ENCODE measurements around the gene OSBPL6. TPM values are rescaled to one million over a fixed set of nuclear protein-coding genes. Genes with fewer than 3 reads are reported as not detected.

OSBPL6 gene
- total RNA-seq, 1 donor from 2014 or later: 7.9 TPM

- H3K4me3 ChIP-seq: no peak overlapping the region
- H3K27me3 ChIP-seq (ENCODE audit: low read depth): no peaks in the 10 kb centered on the region
- TF ChIP-seq CTCF (IDR thresholded peaks at IDR 0.05): no peak
- no peak for ATAC-seq
- no peak for DNase-seq
- no peaks in the 10 kb centered on the region for H3K9me3 ChIP-seq
- no peaks in the 10 kb centered on the region for H3K36me3 ChIP-seq
- intact Hi-C loops (cut with DNase I): no loop called here
- no peak overlapping the region for H3K27ac ChIP-seq
- H3K4me1 ChIP-seq: peaks cover 11% of the 10 kb centered on the region
These were observed 221.7 kb downstream of the OSBPL6 start for GRCh38 chr2:178415979-178416378.

- H3K36me3 ChIP-seq: no peaks in the 10 kb centered on the region
- no peak for ATAC-seq
- intact Hi-C loops (cut with DNase I): no loop called here
- peaks cover 9% of the 10 kb centered on the region for H3K4me1 ChIP-seq
- H3K9me3 ChIP-seq: no peaks in the 10 kb centered on the region
- no peak for DNase-seq
- no peak overlapping the region for H3K4me3 ChIP-seq
- no peak overlapping the region for H3K27ac ChIP-seq
- H3K27me3 ChIP-seq (ENCODE audit: low read depth): no peaks in the 10 kb centered on the region
- TF ChIP-seq CTCF (IDR thresholded peaks at IDR 0.05): no peak
These were observed 223.6 kb downstream of the OSBPL6 start for GRCh38 chr2:178417916-178418315.

GRCh38 chr2:178418426-178418825, 224.1 kb downstream of the OSBPL6 start:
- Histone ChIP-seq H3K4me1 (peaks cover 6% of the 10 kb centered on the region), H3K36me3 (no peaks in the 10 kb centered on the region), H3K9me3 (no peaks in the 10 kb centered on the region), H3K27me3 (ENCODE audit: low read depth) (no peaks in the 10 kb centered on the region), H3K4me3 (no peak overlapping the region), H3K27ac (no peak overlapping the region)
- DNase-seq: no peak
- no peak for TF ChIP-seq CTCF (IDR thresholded peaks at IDR 0.05)
- intact Hi-C loops (cut with DNase I): no loop called here
- ATAC-seq: no peak

GRCh38 chr2:178419123-178419522, 224.8 kb downstream of the OSBPL6 start:
- intact Hi-C loops (cut with DNase I): no loop called here

GRCh38 chr2:178420463-178420999, 226.2 kb downstream of the OSBPL6 start:
- no peak overlapping the region for H3K4me3 ChIP-seq
- ATAC-seq (peak in 1 of 2 donors; percentile 31), DNase-seq (no peak)
- TF ChIP-seq CTCF (IDR thresholded peaks at IDR 0.05): no peak
- H3K4me1 ChIP-seq: no peaks in the 10 kb centered on the region
- intact Hi-C loops (cut with DNase I): no loop called here
- H3K27me3 ChIP-seq (ENCODE audit: low read depth): no peaks in the 10 kb centered on the region
- no peak overlapping the region for H3K27ac ChIP-seq
- H3K9me3 ChIP-seq: no peaks in the 10 kb centered on the region
- H3K36me3 ChIP-seq: no peaks in the 10 kb centered on the region

More at GRCh38 chr2:178419123-178419522, 224.8 kb downstream of the OSBPL6 start:
- H3K4me3 ChIP-seq: no peak overlapping the region
- H3K36me3 ChIP-seq: no peaks in the 10 kb centered on the region
- H3K9me3 ChIP-seq: no peaks in the 10 kb centered on the region
- ATAC-seq: no peak
- peak; percentile 23 for TF ChIP-seq CTCF (IDR thresholded peaks at IDR 0.05)
- peaks cover 6% of the 10 kb centered on the region for H3K4me1 ChIP-seq
- DNase-seq: no peak
- H3K27me3 ChIP-seq (ENCODE audit: low read depth): no peaks in the 10 kb centered on the region
- no peak overlapping the region for H3K27ac ChIP-seq

Data from lower lobe of right lung (tissue), 2 donors.